Tibial nerve (tissue), 3 donors: ENCODE measurements around the gene OBSCN.

Source experiments
- POLR2A ChIP-seq, 2 donors: fragments of 450-650 bp; IDR thresholded peaks; one replicate each; pipeline ENCODE4 v1.6.1; 2017; ENCODE audit warnings: antibody characterized with exemption in 2 of 2, mild to moderate bottlenecking in 2 of 2, moderate library complexity in 2 of 2
- TF ChIP-seq, protein P1 (sequence below), 5 experiments: fragments of 200-600 bp in 3 of 5; fragments of 450-650 bp in 2 of 5; sonication (generic) in 3 of 5; IDR thresholded peaks; one replicate each; pipeline ENCODE4 v1.5.1; 2016 to 2019; ENCODE audit warnings: antibody characterized with exemption in 5 of 5, mild to moderate bottlenecking in 3 of 5, moderate library complexity in 2 of 5

DNA sequence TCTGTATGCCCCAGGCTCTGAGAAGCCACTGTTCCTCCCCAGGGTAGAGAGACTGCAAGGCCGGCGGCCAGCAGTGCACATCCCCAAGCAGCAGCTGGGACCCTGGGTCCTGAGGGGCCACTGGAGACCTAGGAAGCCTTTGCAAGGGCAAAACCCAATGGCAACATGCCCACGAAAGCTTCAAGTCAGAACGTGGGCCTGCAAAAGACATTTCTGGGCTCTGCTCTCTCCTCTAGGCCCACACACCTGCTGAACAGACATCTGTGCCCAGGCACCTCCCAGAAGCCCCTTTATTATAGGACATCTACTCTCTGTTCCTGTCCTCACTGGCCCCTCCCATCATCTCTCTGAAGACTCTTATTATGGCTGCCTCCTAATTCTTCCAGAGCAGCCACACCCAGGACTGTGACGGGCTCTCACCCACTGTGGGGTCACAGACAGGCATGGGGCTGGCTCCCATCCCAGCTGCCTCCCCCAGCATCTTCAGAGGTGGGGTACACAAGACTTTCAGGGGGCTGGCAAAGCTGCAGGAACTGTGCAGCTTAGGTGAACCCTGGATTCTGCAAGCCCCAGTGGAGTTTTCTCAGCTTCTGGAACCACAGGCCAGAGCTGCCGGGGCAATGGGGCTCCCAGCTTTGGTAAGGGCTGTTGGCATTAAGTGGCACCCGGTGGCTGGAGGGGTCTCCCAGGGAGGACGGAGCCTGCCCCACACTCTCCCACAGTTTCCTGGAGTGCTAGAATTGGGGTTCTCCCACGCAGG, 186.1 kb downstream of the OBSCN start:
- no peak for TF ChIP-seq POLR2A (IDR thresholded peaks at IDR 0.05)
- TF ChIP-seq, protein P1, sequence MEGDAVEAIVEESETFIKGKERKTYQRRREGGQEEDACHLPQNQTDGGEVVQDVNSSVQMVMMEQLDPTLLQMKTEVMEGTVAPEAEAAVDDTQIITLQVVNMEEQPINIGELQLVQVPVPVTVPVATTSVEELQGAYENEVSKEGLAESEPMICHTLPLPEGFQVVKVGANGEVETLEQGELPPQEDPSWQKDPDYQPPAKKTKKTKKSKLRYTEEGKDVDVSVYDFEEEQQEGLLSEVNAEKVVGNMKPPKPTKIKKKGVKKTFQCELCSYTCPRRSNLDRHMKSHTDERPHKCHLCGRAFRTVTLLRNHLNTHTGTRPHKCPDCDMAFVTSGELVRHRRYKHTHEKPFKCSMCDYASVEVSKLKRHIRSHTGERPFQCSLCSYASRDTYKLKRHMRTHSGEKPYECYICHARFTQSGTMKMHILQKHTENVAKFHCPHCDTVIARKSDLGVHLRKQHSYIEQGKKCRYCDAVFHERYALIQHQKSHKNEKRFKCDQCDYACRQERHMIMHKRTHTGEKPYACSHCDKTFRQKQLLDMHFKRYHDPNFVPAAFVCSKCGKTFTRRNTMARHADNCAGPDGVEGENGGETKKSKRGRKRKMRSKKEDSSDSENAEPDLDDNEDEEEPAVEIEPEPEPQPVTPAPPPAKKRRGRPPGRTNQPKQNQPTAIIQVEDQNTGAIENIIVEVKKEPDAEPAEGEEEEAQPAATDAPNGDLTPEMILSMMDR (IDR thresholded peaks at IDR 0.05), result no peak
